ENCODE results near the gene BANF1.

BANF1 gene
- 13.9 to 14.8 reads per million in 2 donors for total RNA-seq

GRCh38 chr11:66001942-66002647 is at the start of gene BANF1, which contains the start of gene EIF1AD:
Gene BANF1 (plus strand): TSS chr11:66002503. CDS start chr11:66003251, 748 bp downstream.
Gene EIF1AD (minus strand): TSS chr11:66002157. CDS start chr11:66000389, 1,768 bp downstream.
- DNase-seq: peak; percentile 61

GRCh38 chr11:65953471-65953870 is 48.8 kb upstream of the BANF1 start:
- DNase-seq: no peak

GRCh38 chr11:65954771-65955170 is 47.5 kb upstream of the BANF1 start:
- no peak for DNase-seq

- DNase-seq: no peak
Measured at GRCh38 chr11:65958291-65958690, 44.0 kb upstream of the BANF1 start.

GRCh38 chr11:65958774-65959420 is 43.4 kb upstream of the BANF1 start:
- no peak for DNase-seq

- no peak for DNase-seq
Measured at GRCh38 chr11:65960824-65961266, 41.5 kb upstream of the BANF1 start.

- peak; percentile 82 for DNase-seq
Measured at GRCh38 chr11:65961267-65962140, 40.8 kb upstream of the BANF1 start, which contains the start of gene SART1. Gene SART1 (plus strand): TSS chr11:65961734. CDS start chr11:65961781, 47 bp downstream.

- DNase-seq: no peak
Measured at GRCh38 chr11:65962141-65962564, 40.1 kb upstream of the BANF1 start.

GRCh38 chr11:65964906-65965305 is 37.4 kb upstream of the BANF1 start:
- DNase-seq: no peak

- DNase-seq: no peak
Measured at GRCh38 chr11:65965986-65966762, 36.1 kb upstream of the BANF1 start.

- DNase-seq: no peak
Measured at GRCh38 chr11:65967329-65967934, 34.9 kb upstream of the BANF1 start.

- DNase-seq: no peak
Measured at GRCh38 chr11:65968600-65969482, 33.5 kb upstream of the BANF1 start.

GRCh38 chr11:65972116-65972515 is 30.2 kb upstream of the BANF1 start:
- no peak for DNase-seq

- DNase-seq: no peak
Measured at GRCh38 chr11:65973439-65974110, 28.7 kb upstream of the BANF1 start.

GRCh38 chr11:65975771-65976170 is 26.5 kb upstream of the BANF1 start:
- no peak for DNase-seq

GRCh38 chr11:65976216-65977176 is 25.8 kb upstream of the BANF1 start:
- DNase-seq: no peak

GRCh38 chr11:65977621-65978390 is 24.5 kb upstream of the BANF1 start:
- DNase-seq: no peak
